ENCODE data around the gene CPEB3.

GRCh38 chr10:92316610-92317009, 25.7 kb upstream of the CPEB3 start:
- TF ChIP-seq REST (IDR thresholded peaks at IDR 0.05; ENCODE audit: insufficient read depth in 1 of 2, low read depth in 2 of 2, low read length in 1 of 2): no peak
- TF ChIP-seq POLR2AphosphoS5 (IDR thresholded peaks at IDR 0.05; ENCODE audit: low read depth, low read length): no peak
